Body of pancreas (tissue), 4 donors: Measurements from ENCODE around the gene MYO6.

Experiments
- POLR2A ChIP-seq, 3 donors: fragments of 450-650 bp; IDR thresholded peaks; one replicate each; pipeline ENCODE4 v1.6.1; 2016; ENCODE audit warnings: antibody characterized with exemption in 3 of 3, mild to moderate bottlenecking in 2 of 3
- TF ChIP-seq, protein P1 (sequence below), 7 experiments: fragments of 450-650 bp in 4 of 7; fragments of 200-600 bp in 3 of 7; sonication (generic) in 3 of 7; IDR thresholded peaks; one replicate each; pipeline ENCODE4 v1.5.1; 2016 to 2019; ENCODE audit warnings: antibody characterized with exemption in 7 of 7

- TF ChIP-seq, protein P1, sequence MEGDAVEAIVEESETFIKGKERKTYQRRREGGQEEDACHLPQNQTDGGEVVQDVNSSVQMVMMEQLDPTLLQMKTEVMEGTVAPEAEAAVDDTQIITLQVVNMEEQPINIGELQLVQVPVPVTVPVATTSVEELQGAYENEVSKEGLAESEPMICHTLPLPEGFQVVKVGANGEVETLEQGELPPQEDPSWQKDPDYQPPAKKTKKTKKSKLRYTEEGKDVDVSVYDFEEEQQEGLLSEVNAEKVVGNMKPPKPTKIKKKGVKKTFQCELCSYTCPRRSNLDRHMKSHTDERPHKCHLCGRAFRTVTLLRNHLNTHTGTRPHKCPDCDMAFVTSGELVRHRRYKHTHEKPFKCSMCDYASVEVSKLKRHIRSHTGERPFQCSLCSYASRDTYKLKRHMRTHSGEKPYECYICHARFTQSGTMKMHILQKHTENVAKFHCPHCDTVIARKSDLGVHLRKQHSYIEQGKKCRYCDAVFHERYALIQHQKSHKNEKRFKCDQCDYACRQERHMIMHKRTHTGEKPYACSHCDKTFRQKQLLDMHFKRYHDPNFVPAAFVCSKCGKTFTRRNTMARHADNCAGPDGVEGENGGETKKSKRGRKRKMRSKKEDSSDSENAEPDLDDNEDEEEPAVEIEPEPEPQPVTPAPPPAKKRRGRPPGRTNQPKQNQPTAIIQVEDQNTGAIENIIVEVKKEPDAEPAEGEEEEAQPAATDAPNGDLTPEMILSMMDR (IDR thresholded peaks at IDR 0.05) = no peak
- no peak for TF ChIP-seq POLR2A (IDR thresholded peaks at IDR 0.05)
Observed at GRCh38 chr6:75735491-75736186, 13.4 kb upstream of the MYO6 start.
